ENCODE data around the gene HCN4.
A peak's percentile ranks its signal among the peaks of the same experiment; 100 is the strongest.

HCN4 gene

DNA sequence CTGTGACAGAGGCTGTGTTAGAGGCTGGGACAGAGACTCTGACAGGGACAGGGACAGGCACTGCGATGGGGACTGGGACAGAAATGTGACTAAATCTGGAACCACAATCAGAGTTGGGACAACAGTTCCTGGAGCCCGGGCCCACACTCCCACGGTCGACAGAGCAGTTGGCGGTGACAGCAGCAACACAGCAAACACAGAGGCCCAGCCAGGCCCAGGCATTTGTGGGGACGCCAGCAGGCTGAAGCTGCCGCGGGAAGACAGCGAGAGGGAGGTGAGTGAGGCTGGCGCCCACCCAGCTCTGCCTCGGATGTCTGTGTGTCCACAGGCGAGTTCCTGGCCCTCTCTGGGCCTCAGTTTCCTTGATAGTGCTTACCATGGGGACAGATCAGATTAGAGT, 9.3 kb upstream of the HCN4 start:
- no peak for DNase-seq

DNA sequence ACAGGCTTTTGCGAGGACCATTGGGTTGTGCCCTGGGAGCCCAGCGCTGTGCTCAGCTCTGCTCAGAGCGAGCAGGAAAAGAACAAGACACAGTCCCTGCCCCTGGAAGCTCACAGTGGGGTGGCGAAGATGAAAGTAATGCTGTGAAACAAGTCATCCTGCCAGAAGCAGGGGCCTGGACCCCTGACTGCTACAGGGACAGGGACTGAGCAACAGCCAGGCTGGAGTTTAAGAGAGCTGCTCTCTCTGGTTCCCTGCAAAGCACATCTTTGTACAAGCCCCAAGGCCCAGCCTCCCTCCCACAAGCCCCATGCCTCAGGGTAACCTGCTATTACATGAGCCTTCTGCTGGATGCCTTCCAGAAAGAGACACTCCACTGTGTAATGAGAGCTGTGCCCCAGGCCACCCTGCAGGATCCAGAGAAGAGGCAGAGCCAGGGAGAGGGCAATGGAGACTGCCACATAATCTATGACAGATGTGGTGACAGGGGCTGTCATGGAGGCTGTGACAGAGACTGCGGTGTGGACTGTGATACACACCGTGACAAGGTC, 7.1 kb upstream of the HCN4 start:
- peak; percentile 93 for DNase-seq

DNA sequence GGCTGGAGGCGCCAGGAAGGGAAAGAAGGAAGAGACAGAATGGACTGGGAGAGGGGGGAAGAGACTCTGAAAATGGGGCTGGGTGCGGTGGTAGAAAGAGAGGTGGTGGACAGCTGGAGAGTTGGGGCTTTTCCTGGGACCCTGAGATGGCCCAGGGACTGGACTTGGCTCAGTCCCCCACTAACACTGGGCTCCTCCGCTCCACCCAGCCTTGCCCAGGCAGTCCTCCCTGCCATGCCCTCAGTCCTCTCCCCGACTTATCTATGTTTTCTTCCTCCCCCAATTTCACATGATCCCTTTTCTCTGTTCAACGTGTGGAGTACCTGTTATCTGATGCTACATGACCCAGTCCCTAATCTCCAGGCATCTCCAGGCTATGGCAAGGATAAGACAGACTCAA, 6.3 kb upstream of the HCN4 start:
- no peak for DNase-seq

DNA sequence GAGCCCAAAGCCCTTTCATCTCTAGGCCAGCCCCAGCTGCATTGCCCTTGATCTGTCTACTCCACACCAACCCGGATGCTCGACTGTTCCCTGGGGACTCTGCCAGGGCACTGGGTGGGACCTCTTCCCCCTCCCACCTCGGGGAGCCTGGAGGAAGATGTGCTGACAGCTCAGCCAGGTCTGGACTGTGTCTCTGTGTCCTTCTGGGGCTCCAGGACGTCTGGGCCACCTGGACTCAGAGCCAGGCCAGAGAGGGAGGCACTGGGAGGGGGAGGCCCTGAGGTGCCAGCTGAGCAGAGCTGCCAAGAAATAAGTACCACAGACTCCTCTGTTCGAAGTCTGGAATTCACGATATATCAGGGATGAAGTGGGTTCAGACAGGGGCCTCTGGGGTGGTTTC, 5.8 kb upstream of the HCN4 start:
- peak; percentile 48 for DNase-seq

DNA sequence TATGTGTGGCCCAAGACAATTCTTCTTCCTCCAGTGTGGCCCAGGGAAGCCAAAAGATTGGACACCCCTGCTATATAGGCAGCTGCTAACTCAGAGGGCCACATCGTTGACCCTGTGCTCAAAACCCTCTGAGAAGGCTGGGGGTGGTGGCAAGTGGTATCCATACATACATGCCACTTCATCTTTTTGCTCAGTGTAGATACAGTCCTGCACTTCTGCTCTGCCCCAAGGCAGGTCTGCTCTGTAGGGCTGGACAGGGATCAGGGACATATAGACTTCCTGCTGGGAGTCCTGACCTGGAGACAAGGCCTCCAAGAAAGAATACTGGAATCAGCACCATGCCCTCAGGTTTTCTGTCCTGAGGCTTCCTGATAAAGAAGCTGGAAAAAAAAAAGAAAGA, 4.5 kb upstream of the HCN4 start:
- no peak for DNase-seq

DNA sequence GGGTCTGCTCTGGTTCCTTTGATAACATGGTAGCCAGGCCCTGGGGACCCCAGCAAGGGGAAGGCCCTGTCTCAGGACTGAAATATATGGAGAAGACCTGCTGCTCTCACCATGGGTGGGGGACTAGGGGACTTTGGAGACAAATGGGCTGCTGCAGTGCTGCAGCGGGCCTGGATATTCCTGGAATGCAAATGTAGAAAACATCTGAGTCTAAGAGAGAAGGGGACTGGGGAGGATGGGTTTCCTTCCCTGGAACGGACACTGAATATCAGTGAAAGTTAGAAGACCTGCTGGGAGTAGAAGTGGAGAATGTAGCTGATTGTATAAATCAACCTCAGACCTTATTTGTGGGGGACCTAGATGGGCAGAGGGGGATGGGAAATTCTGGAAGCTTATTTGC, 3.1 kb upstream of the HCN4 start:
- no peak for DNase-seq

DNA sequence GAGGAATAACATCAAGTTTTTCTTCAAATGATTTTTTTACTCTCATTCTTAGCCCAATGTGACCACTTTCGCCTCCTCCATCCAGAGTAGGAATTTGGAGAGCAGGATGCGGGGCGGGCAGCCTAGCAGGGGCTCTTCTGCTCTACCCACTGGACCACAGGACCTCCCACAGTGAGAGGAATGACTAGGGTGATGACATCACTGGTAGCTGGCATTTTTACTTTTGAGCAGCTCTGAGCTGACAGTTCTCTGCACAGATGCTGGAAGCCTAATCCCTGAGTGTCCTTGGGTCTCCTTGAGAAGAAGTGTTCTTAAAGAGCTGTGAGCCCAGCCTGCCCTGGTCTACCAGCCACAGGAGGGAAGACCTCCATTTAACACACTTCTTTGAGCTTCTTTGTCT, 1.4 kb upstream of the HCN4 start:
- DNase-seq = no peak

DNA sequence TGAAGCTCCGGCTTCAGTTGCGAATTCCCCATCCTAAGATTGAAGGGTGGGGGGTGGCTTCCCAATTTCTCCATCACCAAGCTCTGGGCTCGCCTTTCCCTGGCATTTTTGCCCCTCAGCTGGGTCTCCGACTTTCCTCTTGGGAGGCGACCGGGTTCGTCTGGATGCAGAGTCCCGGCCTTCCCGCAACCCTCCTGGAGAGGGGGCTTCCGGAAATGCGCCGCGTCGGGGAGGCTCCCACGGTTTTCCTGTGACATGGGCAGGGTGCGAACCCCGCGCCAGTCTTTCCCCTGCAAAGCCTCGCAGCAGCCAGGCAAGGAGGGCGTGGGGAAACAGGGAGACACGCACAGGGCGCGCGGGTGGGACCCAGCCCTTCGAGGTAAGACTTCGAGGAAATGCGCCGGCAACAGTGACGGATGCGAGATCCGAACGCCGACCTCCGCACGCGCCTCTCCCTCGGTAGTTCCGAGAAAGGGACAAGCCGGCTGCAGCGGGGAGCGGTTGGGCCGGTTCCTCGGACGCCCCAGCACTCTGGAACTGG, 466 bp upstream of the HCN4 start:
- no peak for DNase-seq

DNA sequence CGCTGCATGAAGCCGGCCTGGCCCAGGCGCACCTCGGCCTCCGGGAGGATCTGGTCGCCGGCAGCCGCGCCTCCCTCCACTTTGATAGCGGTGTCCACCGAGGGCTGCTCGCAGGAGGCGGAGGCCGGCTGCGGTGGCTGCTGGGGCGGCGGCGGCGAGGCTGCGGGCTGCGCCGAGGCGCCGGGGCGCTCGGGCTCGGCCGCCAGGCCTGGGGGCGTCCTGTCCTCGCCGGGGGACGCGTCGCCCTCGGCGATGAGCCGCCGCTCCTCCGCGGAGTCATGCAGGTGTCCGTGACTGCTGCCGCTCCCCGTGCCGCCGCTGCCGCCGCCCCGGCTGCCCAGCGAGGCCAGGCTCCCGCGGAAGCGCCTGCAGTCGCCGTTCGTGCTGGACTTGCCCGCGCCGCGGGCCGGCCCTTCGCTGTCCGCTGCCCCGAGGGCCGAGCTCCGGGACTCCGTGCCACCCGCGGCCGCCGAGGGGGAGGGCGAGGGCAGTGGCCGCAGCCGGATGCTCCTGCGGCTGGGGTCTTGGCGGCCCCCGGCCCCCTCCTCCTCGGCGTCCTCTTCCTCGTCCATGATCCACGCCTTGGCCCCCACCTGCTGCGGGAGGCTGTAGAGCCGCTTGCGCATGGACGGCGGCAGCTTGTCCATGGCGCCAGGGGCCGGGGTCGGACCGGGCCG, 996 bp downstream of the HCN4 start:
- DNase-seq = no peak

DNA sequence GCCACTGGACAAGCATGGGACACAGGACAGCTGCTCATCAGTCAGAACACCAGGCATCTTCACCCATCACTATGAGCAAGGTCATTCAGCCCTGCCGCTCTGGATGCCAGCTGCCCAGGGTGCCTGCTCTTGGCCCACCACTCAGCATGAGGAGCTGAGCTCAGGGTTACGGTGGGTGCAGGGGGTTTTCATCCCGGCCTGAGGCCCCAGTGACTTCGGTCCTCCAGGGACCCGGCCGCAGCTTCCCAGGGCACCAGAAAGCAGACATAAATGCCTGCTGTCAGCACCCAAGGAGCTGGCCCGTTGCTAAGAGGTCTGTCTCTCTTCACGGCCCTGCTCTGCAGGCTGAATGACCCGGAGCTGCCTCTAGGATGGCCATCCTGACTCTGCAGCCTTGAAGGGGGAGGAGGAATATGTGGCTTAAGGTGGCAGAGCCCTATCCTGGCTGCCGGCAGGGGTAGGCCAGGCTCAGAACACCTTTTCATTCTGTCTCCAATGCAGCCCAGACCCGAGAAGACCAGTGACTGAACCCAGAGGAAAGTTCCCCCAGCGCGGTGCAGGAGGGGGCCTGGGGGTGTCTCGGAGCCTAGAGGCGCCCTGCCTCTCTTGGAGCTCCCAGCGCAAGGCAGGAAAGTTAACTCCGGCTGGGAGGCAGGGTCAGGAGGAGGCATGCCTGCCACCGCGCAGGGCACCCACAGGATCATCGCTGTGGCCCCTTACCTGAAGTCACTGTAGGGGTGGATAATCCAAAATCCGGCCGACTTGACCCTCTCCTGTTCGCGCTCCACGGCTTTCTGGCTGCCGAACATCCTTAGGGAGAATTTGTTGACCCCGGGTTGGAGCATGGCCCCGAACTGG, 1.8 kb downstream of the HCN4 start:
- DNase-seq = no peak

DNA sequence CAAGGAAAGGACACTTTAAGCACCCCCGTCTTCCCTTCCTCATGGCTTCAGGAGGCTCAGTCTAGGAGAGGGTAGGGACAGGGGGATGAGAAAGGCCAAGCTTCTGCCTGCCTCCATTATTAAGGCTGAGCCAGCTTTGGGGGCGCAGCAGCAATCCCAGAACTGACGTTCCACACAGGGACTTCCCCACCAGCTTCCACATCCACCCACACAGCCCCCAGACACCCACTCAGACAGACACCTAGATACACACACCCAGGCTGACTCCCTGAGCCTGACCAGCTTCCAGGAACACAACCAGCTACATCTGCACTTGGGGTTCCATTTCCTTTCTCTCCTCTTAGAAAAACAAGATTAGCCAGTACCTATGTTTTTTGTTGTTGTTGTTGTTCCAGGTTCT, 4.7 kb downstream of the HCN4 start:
- no peak for DNase-seq

DNA sequence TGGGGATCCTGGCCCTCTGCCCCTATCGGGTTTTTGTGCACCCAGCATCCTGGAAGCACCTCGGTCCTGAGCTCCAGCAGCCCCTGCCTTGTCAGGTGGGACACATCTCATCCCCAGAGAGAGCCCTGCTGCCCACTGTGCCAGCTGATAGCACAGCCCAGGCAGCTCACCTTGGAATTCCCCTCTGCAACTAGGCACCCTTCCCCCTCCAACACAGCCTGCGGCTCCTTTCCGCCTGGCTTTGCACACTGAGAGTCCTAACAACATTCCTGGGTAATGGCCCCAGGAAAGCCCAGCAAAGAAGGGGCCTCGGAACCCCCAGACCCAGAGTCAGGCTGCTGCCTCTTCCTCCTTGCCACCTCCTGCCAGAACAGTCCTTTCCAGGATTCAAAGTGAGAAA, 5.9 kb downstream of the HCN4 start:
- no peak for DNase-seq

DNA sequence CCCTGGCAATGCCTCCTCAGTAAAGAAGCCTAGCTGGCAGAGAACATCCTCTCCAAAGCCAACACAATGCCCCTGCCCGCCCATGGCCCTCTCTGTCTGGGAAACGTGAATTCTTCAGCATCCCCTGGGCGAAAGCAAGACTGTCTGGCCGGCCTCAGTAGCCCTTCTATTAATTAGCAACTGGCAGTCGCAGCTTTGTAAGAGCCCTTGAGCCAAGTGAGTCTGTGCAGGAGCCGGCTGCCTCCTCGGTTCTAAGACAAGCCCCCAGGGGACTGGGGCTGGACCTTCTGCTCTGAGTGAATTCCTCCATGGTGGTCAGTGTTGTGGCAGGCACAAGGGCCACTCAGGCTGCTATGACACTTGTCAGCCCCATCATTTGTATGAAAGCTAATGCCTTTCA, 7.4 kb downstream of the HCN4 start:
- no peak for DNase-seq

DNA sequence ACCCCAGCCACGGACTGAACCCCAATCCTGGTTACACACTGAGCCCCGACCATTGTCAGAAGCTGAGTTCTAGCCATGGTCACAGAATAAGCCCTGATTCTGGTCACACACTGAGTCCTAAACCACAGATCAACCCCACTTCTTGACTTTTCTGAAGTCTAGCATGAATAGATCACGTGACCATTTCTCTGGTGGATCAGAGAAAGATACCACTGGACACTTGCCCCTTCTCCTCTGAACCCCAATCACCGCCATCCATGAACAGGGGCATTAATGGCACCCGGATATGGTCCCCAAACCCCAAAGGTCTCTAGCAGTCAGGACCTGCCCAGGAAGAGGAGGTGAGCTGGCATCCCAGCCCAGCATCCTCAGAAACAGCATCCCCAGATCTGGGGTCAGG, 9.1 kb downstream of the HCN4 start:
- no peak for DNase-seq

DNA sequence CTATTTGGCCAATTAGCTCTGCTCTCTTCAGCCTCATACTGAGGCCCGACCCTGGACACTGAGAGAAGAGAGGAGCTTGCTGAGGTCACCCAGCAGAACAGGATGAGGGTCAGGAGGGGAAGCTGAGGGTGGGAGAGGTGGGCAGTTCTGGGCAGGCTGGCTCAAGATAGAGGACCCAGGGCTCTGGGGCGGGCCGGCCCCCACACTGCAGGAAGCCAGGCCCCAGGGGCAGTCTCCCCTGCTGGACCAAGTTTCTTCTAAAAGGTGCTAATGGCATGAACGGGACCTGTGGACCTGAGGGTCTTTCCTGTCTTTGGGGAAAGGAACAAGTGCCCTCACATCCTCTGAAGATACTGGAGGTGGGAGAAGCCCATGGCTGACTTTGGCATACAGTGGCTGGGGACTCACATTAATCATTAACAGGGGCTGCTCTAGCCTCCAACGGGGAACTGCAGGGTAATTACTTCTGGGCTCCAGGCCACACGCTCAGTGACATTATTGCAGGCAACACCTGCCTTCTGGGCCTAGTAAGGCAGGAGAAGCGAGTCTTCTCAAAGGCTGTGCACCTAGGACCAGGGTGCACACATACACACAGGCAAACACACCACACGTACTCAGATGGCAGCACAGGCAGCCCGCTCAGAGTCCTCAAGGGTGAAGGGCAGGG, 10.6 kb downstream of the HCN4 start:
- DNase-seq = no peak

DNA sequence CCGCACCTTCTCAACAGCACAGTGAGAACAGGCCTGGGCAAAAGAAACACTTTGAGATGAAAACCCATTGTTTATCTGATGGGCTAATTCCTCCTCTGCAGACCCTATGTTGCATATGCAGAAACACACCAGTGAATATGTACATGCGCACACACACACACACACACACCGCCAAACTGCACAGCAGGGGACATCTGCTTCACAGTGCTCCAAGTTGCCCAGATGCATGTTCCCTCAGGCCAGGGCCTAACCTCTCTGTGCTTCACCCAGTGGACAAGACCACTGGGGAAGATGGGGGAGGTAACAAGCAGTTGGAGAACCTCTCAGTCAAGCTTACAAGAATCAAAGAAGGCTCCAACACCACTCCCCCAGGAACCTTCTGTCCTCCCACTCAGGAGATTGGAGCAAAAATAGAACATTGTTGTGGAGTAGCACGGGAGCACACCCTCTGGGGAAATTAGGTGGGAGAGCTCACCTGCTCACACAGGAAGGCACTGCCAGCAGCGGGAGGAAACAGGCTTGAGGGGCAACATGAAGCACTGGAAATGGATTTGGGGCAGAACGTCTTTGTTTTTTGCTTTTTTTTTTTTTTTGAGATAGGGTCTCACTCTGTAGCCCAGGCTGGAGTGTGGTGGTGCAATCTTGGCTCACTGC, 13.0 kb downstream of the HCN4 start:
- no peak for DNase-seq

DNA sequence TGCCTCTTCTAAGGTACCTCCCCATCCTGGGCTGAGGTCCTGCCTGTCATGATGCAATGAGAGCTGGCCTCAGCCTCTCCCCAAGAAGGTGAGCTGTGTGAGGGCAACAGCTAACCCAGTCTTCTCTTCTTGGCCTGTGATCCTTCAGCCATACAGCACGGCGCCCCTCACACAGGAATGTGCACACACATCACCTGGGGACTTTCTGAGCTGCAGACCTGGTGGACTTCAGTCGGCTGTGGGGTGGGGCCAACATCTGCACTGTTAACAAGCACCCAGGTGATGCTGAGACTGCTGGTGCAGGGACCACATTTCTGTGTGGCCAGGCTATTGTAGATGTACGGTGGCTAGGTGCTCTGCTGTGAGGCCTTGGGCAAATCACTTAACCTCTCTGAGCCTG, 14.5 kb downstream of the HCN4 start:
- no peak for DNase-seq

DNA sequence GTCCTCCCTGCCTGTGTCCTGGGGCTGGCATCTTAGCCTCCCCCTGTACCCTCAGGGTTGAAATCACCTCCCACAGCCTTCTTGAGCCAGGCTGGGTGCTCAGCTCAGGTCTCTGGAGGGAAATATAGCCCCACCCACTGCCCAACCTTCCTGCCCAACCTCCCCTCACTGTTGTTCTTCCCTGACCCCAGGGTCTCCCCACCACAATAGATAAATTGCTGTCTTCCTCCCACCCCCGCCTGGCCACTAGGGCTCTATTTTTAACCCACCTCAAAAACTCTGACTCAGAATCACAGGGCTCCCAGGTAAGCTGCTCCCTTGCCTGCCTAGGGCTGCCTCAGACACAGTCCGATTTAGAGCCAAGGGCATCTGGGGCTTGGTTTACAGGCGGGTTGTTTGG, 15.0 kb downstream of the HCN4 start:
- DNase-seq = no peak

DNA sequence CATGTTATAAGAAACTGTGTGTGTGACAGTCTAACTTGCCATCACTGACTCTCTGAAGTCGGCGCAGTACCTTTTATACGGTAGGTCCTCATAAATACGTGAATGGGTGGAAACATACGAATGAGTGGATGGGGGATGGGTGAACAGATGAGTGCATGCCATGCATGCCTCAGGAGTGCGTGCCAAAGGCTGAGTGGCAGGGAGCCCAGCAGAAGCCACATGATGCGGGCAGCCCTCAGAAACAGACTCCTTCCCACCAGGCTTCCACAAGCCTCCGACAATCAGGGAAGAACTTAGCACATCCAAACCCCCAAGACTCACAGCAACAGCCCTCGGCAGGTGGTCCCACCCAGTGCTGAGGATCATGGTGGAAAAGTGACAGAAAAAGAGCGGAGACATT, 16.7 kb downstream of the HCN4 start:
- DNase-seq = no peak

DNA sequence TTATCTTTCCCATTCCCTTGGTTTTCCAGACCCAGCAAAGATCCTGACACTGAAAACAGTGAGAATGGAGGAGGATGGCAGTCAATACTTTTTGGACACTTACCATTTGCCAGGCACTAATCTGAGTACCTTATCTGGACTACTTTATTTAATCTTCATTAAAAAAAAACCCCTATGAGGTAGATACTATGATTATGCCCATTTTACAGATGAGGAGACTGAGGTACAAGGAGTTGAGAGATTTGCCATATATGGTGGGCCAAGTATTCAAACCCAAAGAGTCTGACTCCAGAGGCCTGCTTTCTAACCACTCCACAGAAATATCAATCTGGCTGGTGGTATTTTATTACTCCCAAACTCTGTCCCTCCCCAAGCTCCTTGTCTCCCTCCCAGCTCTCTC, 19.6 kb downstream of the HCN4 start:
- no peak for DNase-seq

DNA sequence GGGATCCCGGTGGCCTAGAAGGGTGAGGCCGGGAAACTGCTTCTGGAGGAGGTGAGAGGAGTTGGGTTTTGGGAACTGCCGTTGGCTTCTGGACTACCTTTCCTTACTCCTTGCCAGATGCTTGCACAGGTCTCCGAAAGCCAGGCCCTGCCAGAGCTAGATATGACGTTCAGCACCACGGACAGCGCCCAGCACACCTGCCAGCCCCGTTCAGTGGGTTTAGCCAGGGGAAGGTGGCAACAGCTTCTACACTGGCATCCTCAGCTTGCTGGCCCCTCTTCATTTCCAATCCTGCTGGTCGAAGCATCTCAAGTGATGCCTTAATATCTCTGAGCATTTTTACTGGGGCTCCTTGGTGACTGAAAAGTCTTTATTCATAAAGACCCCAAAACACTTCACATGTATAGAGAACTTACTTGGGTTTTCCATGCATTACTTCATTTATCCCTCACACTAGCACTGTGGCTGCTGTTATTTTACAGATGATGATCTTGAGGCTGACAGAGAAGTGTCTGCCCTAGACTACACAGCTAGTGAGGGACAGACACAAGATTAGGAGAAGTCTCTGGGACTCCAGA, 21.9 kb downstream of the HCN4 start:
- DNase-seq = no peak

DNA sequence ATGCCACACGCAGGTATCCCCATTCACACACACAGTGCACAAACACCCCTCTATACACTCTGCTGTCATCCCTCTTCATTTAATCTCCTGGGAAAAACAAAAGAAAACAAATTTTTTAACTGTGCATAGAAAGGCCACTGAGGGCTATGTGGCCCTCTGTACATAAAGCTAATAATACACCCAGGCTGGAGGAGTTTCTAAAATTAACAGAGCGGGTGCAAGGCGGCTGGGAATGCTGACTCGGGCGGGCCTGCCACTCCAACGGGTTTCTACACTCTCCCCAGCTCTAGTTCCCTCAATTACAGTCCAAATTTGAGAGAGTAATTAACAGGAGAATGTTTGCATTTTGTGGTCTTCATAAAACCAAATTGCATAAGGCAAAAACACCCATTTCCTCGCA, 23.1 kb downstream of the HCN4 start:
- peak; percentile 93 for DNase-seq

DNA sequence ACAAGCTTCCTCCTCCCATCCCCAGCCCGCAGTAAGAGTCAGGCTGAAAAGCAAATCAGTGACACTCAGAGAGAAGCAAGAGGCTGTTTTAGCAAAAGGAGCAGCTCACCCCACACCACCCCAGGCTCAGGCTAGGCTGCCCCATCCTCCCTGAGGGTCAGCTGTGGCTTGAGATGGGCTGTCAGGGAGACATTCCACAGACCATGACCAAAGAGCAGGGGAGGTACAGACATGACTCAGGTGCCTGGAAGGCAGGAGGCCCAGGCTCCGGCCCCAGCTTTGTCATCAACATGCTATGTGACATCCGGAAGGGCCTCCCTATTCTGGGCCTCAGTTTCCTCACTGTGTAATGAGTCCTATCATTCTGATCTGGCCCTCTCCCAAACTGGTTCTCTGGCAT, 24.7 kb downstream of the HCN4 start:
- DNase-seq = no peak
